ENCODE data around the gene NUP93.
"Not testable (repeated sequence)": the region's sequence is repeated elsewhere in the genome, so short reads cannot be mapped to it uniquely, and the experiment has no call there.

The NUP93 gene

GRCh38 chr16:56710181-56710737 is 19.7 kb upstream of the NUP93 start:
- DNase-seq = no peak

GRCh38 chr16:56711862-56712261 is 18.1 kb upstream of the NUP93 start:
- DNase-seq = no peak

- DNase-seq = no peak
Measured at GRCh38 chr16:56713794-56714193, 16.1 kb upstream of the NUP93 start.

GRCh38 chr16:56715126-56715525 is 14.8 kb upstream of the NUP93 start:
- no peak for DNase-seq

- DNase-seq = no peak
Measured at GRCh38 chr16:56716761-56717160, 13.2 kb upstream of the NUP93 start.

- not testable (repeated sequence) for DNase-seq
Measured at GRCh38 chr16:56717532-56717931, 12.4 kb upstream of the NUP93 start.

- DNase-seq = no peak
Measured at GRCh38 chr16:56722200-56722842, 7.6 kb upstream of the NUP93 start.

GRCh38 chr16:56724191-56724590 is 5.7 kb upstream of the NUP93 start:
- no peak for DNase-seq

- no peak for DNase-seq
Measured at GRCh38 chr16:56726283-56726682, 3.6 kb upstream of the NUP93 start.

- no peak for DNase-seq
Measured at GRCh38 chr16:56726926-56727325, 3.0 kb upstream of the NUP93 start.

GRCh38 chr16:56728027-56728426 is 1.9 kb upstream of the NUP93 start:
- DNase-seq = no peak

GRCh38 chr16:56728980-56729734 is 772 bp upstream of the NUP93 start:
- no peak for DNase-seq

- DNase-seq = no peak
Measured at GRCh38 chr16:56732366-56732765, 2.4 kb downstream of the NUP93 start.

GRCh38 chr16:56732832-56733231 is 2.9 kb downstream of the NUP93 start:
- no peak for DNase-seq

- no peak for DNase-seq
Measured at GRCh38 chr16:56734429-56734828, 4.5 kb downstream of the NUP93 start.

GRCh38 chr16:56736476-56736875 is 6.5 kb downstream of the NUP93 start:
- no peak for DNase-seq

GRCh38 chr16:56737539-56737938 is 7.6 kb downstream of the NUP93 start:
- DNase-seq = no peak

GRCh38 chr16:56738221-56738620 is 8.3 kb downstream of the NUP93 start:
- DNase-seq = no peak

- DNase-seq = not testable (repeated sequence)
Measured at GRCh38 chr16:56739378-56739777, 9.4 kb downstream of the NUP93 start.

GRCh38 chr16:56741399-56741798 is 11.5 kb downstream of the NUP93 start:
- no peak for DNase-seq

- peak; percentile 70 for DNase-seq
Measured at GRCh38 chr16:56742030-56742984, 12.4 kb downstream of the NUP93 start.

GRCh38 chr16:56743840-56744239 is 13.9 kb downstream of the NUP93 start:
- peak; percentile 38 for DNase-seq

GRCh38 chr16:56744996-56745640 is 15.2 kb downstream of the NUP93 start:
- no peak for DNase-seq
